H9 (cell line): ENCODE data around the gene RUSF1. TPM values are rescaled to one million over a fixed set of nuclear protein-coding genes. Genes with fewer than 3 reads are reported as not detected.

Experiments used
- DNase-seq: peaks from one replicate; pipeline ENCODE4 v3.0.0-alpha.2; 2017
- H2AFZ ChIP-seq: one replicate; pipeline ENCODE4 v1.6.1; 2013; ENCODE audit warnings: mild to moderate bottlenecking, low read length, control low read depth, moderate library complexity
- H2AK5ac ChIP-seq: 2 replicates; pipeline ENCODE4 v1.6.1; 2013; ENCODE audit warnings: low read length, control low read depth, mixed read lengths; ENCODE audit not compliant: insufficient read length
- H2BK120ac ChIP-seq: one replicate; pipeline ENCODE4 v1.6.1; 2013; ENCODE audit warnings: low read depth, mild to moderate bottlenecking, low read length, control low read depth, inconsistent platforms; ENCODE audit not compliant: poor library complexity, severe bottlenecking
- H2BK12ac ChIP-seq: 2 replicates; pipeline ENCODE4 v1.6.1; 2013; ENCODE audit warnings: low read length, control low read depth, mixed read lengths, low read depth; ENCODE audit not compliant: insufficient read length
- H2BK15ac ChIP-seq: 2 replicates; pipeline ENCODE4 v1.6.1; 2013; ENCODE audit warnings: low read depth, low read length, control low read depth
- H2BK20ac ChIP-seq: one replicate; pipeline ENCODE4 v1.6.1; 2013; ENCODE audit warnings: low read depth, mild to moderate bottlenecking, low read length, control low read depth, inconsistent platforms; ENCODE audit not compliant: poor library complexity, severe bottlenecking
- H2BK5ac ChIP-seq: 2 replicates; pipeline ENCODE4 v1.6.1; 2013; ENCODE audit warnings: low read length, control low read depth, mixed read lengths; ENCODE audit not compliant: insufficient read length
- H3K14ac ChIP-seq: 2 replicates; pipeline ENCODE4 v1.6.1; 2013; ENCODE audit warnings: low read length, control low read depth; ENCODE audit not compliant: insufficient read depth
- H3K18ac ChIP-seq: 2 replicates; pipeline ENCODE4 v1.6.1; 2013; ENCODE audit warnings: low read depth, mild to moderate bottlenecking, mixed read lengths, low read length, control low read depth; ENCODE audit not compliant: insufficient read length
- H3K23ac ChIP-seq: 2 replicates; pipeline ENCODE4 v1.6.1; 2013; ENCODE audit warnings: low read length, control low read depth, mixed read lengths, low read depth; ENCODE audit not compliant: insufficient read length
- H3K23me2 ChIP-seq: 2 replicates; pipeline ENCODE4 v1.6.1; 2013; ENCODE audit warnings: low read depth, mild to moderate bottlenecking, mixed read lengths, low read length, control low read depth; ENCODE audit not compliant: insufficient read length, poor library complexity, severe bottlenecking
- H3K27ac ChIP-seq: 2 replicates; pipeline ENCODE4 v1.5.1; 2013; ENCODE audit warnings: low read length, control low read depth, mixed read lengths, low read depth; ENCODE audit not compliant: insufficient read length
- H3K27me3 ChIP-seq: 2 replicates; pipeline ENCODE4 v1.6.1; 2013; ENCODE audit warnings: low read length, control low read depth, inconsistent platforms; ENCODE audit not compliant: insufficient read depth
- H3K4ac ChIP-seq: 2 replicates; pipeline ENCODE4 v1.6.1; 2013; ENCODE audit warnings: low read depth, mild to moderate bottlenecking, control low read depth, inconsistent platforms, low read length, moderate library complexity
- H3K4me1 ChIP-seq: 2 replicates; pipeline ENCODE4 v1.6.1; 2013; ENCODE audit warnings: low read length, control low read depth, inconsistent platforms; ENCODE audit not compliant: insufficient read depth
- H3K4me2 ChIP-seq: 2 replicates; pipeline ENCODE4 v1.6.1; 2013; ENCODE audit warnings: low read length, control low read depth, mixed read lengths; ENCODE audit not compliant: insufficient read length, insufficient read depth
- H3K56ac ChIP-seq: 2 replicates; pipeline ENCODE4 v1.6.1; 2013; ENCODE audit warnings: low read depth, mild to moderate bottlenecking, mixed read lengths, low read length, control low read depth; ENCODE audit not compliant: insufficient read length
- H3K79me1 ChIP-seq: 2 replicates; pipeline ENCODE4 v1.6.1; 2013; ENCODE audit warnings: low read depth, mild to moderate bottlenecking, moderate library complexity, low read length, control low read depth, inconsistent platforms; ENCODE audit not compliant: insufficient read depth, poor library complexity, severe bottlenecking
- H3K79me2 ChIP-seq: 2 replicates; pipeline ENCODE4 v1.6.1; 2013; ENCODE audit warnings: low read length, control low read depth, inconsistent platforms; ENCODE audit not compliant: insufficient read depth
- H3K9ac ChIP-seq: 2 replicates; pipeline ENCODE4 v1.6.1; 2013; ENCODE audit warnings: low read length, control low read depth, mixed read lengths; ENCODE audit not compliant: insufficient read length; ENCODE audit errors: extremely low read depth
- H3K9me3 ChIP-seq: one replicate; pipeline ENCODE4 v1.6.1; 2013; ENCODE audit warnings: low read depth, low read length, inconsistent platforms; ENCODE audit not compliant: control insufficient read depth
- H3T11ph ChIP-seq: one replicate; pipeline ENCODE4 v1.6.1; 2013; ENCODE audit warnings: mild to moderate bottlenecking, low read length, control low read depth, inconsistent platforms
- H4K20me1 ChIP-seq: one replicate; pipeline ENCODE4 v1.6.1; 2013; ENCODE audit not compliant: control insufficient read depth, insufficient read length, insufficient read depth
- H4K5ac ChIP-seq: 2 replicates; pipeline ENCODE4 v1.6.1; 2013; ENCODE audit warnings: low read depth, mild to moderate bottlenecking, mixed read lengths, low read length, control low read depth; ENCODE audit not compliant: insufficient read length
- H4K8ac ChIP-seq: replicated peaks from 2 replicates; pipeline ENCODE4 v1.6.1; 2013; ENCODE audit warnings: low read length, control low read depth, mixed read lengths, low read depth; ENCODE audit not compliant: insufficient read length
- H4K91ac ChIP-seq: 2 replicates; pipeline ENCODE4 v1.6.1; 2013; ENCODE audit warnings: low read depth, mild to moderate bottlenecking, moderate library complexity, mixed read lengths, low read length, control low read depth; ENCODE audit not compliant: insufficient read length
- H3K27ac Mint-ChIP-seq, 3 experiments: 2 replicates in 2 of 3; 3 replicates in 1 of 3; pipeline ENCODE4 v1.8.0; 2020 to 2021; ENCODE audit warnings: mixed read lengths in 3 of 3, mild to moderate bottlenecking in 1 of 3, moderate library complexity in 1 of 3
- H3K27me3 Mint-ChIP-seq: 2 replicates; pipeline ENCODE4 v1.8.0; 2021; ENCODE audit warnings: low read depth, mild to moderate bottlenecking, moderate library complexity, mixed read lengths
- H3K36me3 Mint-ChIP-seq, 3 experiments: 2 replicates in 2 of 3; 3 replicates in 1 of 3; pipeline ENCODE4 v1.8.0; 2020 to 2021; ENCODE audit warnings: low read depth in 3 of 3, mixed read lengths in 3 of 3; ENCODE audit not compliant: insufficient read depth in 1 of 3
- H3K4me1 Mint-ChIP-seq, 2 experiments: 2 replicates each; pipeline ENCODE4 v1.8.0; 2020; ENCODE audit warnings: mixed read lengths in 2 of 2
- H3K4me3 Mint-ChIP-seq, 2 experiments: 2 replicates in 1 of 2; 3 replicates in 1 of 2; pipeline ENCODE4 v1.8.0; 2020 to 2021; ENCODE audit warnings: mild to moderate bottlenecking in 2 of 2, mixed read lengths in 2 of 2, moderate library complexity in 1 of 2
- H3K9me3 Mint-ChIP-seq, 2 experiments: 2 replicates in 1 of 2; 3 replicates in 1 of 2; pipeline ENCODE4 v1.8.0; 2020; ENCODE audit warnings: mild to moderate bottlenecking in 2 of 2, mixed read lengths in 2 of 2, moderate library complexity in 1 of 2
- WGBS: extraction: QIAGEN DNeasy Blood & Tissue Kit; methylation state at CpG from one replicate; pipeline ENCODE4 v1.1.7; 2013; ENCODE audit warnings: missing lambda C conversion rate, low lambda C conversion rate, mixed read lengths; ENCODE audit not compliant: insufficient read length; ENCODE audit errors: extremely low coverage; 5-methylcytosine and 5-hydroxymethylcytosine counted together
- long read RNA-seq: library from polyadenylated mRNA; unstranded; transcript quantifications from one replicate; pipeline ENCODE4 v2.0.0, GENCODE V29; 2020
- total RNA-seq: library from RNA; stranded (reverse); gene quantifications from 2 replicates; pipeline ENCODE4 v1.2.1, GENCODE V29; 2021
- TF ChIP-seq, protein P1 (sequence below): fragments of 200-600 bp; sonication (generic); conservative IDR thresholded peaks from 3 replicates; pipeline ENCODE4 v1.8.0; 2021; ENCODE audit warnings: antibody characterized with exemption, mild to moderate bottlenecking

RUSF1 gene
- total RNA-seq, result 33.4 and 33.6 TPM in 2 replicates
- long read RNA-seq, transcript C16orf58-201 (13 exons, 2,793 nt), result major isoform, 40 of 69 reads
- long read RNA-seq, partial matches to known transcripts, result 4 of 69 reads
- long read RNA-seq, other reads (novel, unspliced or antisense), result 23 of 69 reads

DNA sequence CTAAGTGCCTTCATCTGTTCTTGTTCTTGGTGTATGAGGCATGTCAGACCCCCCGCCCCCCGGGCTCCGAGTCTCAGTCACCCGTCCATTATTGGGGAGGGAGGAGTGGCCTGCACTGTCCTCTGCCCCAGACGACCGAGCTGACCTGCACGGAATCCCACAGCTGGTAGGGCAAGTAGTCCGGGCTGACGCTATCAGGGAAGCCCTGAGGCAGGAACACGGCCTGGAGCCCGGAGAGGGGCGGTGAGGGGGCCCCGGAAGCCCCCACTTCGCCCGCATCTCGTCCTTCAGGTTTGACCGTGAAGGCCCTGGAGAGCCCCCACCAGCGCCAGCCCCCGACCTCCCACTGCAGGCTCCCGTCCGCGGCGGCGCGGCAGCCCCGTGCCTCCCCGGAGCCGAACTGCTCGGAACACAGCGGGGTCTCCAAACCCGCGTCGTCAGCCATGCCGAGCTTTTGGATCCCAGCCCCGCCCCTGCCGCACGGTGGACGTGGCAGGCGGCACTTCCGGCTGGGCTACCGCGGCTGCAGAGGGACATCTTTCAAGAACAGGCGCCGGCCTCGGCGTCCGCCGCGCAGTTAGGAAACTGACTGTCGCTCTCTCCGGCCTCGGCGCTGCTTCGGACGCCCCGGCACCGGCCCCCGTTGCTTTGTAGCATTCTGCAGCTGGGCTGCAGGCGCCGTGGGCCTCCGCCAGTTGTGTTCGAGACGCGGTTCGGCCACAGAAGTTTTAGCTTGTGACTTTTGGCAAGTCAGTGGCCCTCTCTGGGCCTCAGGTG, at the start of gene RUSF1:
Gene RUSF1, minus strand, starts transcription at position 463 of the 777 bp plus-strand sequence. Its CDS starts 18 bp downstream, at position 445.
- H2AK5ac ChIP-seq, result no peak within 1 kb of the TSS
- no peak within 1 kb of the TSS for H3T11ph ChIP-seq
- no peak within 1 kb of the TSS for H4K91ac ChIP-seq
- peaks cover 13 to 19% of the 10 kb centered on the region in 2 experiments for H3K4me1 Mint-ChIP-seq
- H3K4me2 ChIP-seq, result peak within 1 kb of the TSS; percentile 94
- no peak within 1 kb of the TSS for H4K8ac ChIP-seq
- no peaks in the 10 kb centered on the region for H4K20me1 ChIP-seq
- peaks cover 4% of the 10 kb centered on the region for H3K27me3 Mint-ChIP-seq
- H3K4me3 Mint-ChIP-seq, result peak within 1 kb of the TSS; percentile 87 to 93
- peak within 1 kb of the TSS; percentile 87 to 94 (median 92) for H3K27ac Mint-ChIP-seq
- H3K36me3 Mint-ChIP-seq, result peaks cover 2 to 5% (median 3%) of the 10 kb centered on the region in 3 experiments; a peak in 4 of 7 replicates
- H3K79me1 ChIP-seq, result no peaks in the 10 kb centered on the region
- H3K18ac ChIP-seq, result peak within 1 kb of the TSS; percentile 77
- 0 out of 2 replicates have a peak, but pooled peaks cover 3% of the 10 kb centered on the region for H3K4me1 ChIP-seq
- H2BK120ac ChIP-seq, result no peak within 1 kb of the TSS
- H3K4ac ChIP-seq, result no peak within 1 kb of the TSS
- H2BK12ac ChIP-seq, result no peak within 1 kb of the TSS
- no peak within 1 kb of the TSS for H2BK15ac ChIP-seq
- H3K23me2 ChIP-seq, result peaks cover 6% of the 10 kb centered on the region
- no CpG with 5 or more reads among the region's 65 CpGs for WGBS
- H3K27ac ChIP-seq, result no peak within 1 kb of the TSS
- peak; percentile 91 for DNase-seq
- no peak within 1 kb of the TSS for H3K23ac ChIP-seq
- H3K9me3 Mint-ChIP-seq, result peaks cover 0 to 2% of the 10 kb centered on the region in 2 experiments; a peak in 2 of 5 replicates
- H3K9ac ChIP-seq, result peak within 1 kb of the TSS; percentile 82
- H2AFZ ChIP-seq, result no peak within 1 kb of the TSS
- H3K14ac ChIP-seq, result peak within 1 kb of the TSS; percentile 92; the same call in 1 of the 2 replicates
- H3K56ac ChIP-seq, result no peak within 1 kb of the TSS
- no peaks in the 10 kb centered on the region for H3K79me2 ChIP-seq
- H2BK20ac ChIP-seq, result no peak within 1 kb of the TSS
- H2BK5ac ChIP-seq, result no peak within 1 kb of the TSS
- TF ChIP-seq, protein P1, sequence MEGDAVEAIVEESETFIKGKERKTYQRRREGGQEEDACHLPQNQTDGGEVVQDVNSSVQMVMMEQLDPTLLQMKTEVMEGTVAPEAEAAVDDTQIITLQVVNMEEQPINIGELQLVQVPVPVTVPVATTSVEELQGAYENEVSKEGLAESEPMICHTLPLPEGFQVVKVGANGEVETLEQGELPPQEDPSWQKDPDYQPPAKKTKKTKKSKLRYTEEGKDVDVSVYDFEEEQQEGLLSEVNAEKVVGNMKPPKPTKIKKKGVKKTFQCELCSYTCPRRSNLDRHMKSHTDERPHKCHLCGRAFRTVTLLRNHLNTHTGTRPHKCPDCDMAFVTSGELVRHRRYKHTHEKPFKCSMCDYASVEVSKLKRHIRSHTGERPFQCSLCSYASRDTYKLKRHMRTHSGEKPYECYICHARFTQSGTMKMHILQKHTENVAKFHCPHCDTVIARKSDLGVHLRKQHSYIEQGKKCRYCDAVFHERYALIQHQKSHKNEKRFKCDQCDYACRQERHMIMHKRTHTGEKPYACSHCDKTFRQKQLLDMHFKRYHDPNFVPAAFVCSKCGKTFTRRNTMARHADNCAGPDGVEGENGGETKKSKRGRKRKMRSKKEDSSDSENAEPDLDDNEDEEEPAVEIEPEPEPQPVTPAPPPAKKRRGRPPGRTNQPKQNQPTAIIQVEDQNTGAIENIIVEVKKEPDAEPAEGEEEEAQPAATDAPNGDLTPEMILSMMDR, result no peak
- no peaks in the 10 kb centered on the region for H3K27me3 ChIP-seq
- H3K9me3 ChIP-seq, result no peaks in the 10 kb centered on the region
- H4K5ac ChIP-seq, result no peak within 1 kb of the TSS
